Activated T-helper 2 cell treated with anti-CD3 and anti-CD28 coated beads, Interferon-gamma antibody, Interleukin-2, Interleukin-4, amounts not matched to agents 10 μg/mL and 5 μg/mL and 100 μg/mL, durations not matched to agents 14 hours and 24 hours and 36 hours (primary cell): ENCODE results near the gene C21orf58. TPM values are rescaled to one million over a fixed set of nuclear protein-coding genes. Genes with fewer than 3 reads are reported as not detected.
"Not testable (repeated sequence)": the region's sequence is repeated elsewhere in the genome, so short reads cannot be mapped to it uniquely, and the experiment has no call there.

ENCODE experiments used
- DNase-seq: peaks from one replicate; pipeline ENCODE4 v3.0.0; 2021; ENCODE audit warnings: low spot score
- H3K27ac Mint-ChIP-seq: one replicate; pipeline ENCODE4 v1.8.0; 2021; ENCODE audit warnings: mixed read lengths
- H3K27me3 Mint-ChIP-seq: one replicate; pipeline ENCODE4 v1.8.0; 2021; ENCODE audit warnings: low read depth, mixed read lengths
- H3K36me3 Mint-ChIP-seq: one replicate; pipeline ENCODE4 v1.8.0; 2021; ENCODE audit warnings: low read depth, mixed read lengths
- H3K4me1 Mint-ChIP-seq: one replicate; pipeline ENCODE4 v1.8.0; 2021; ENCODE audit warnings: low read depth, mixed read lengths
- H3K4me3 Mint-ChIP-seq: one replicate; pipeline ENCODE4 v1.8.0; 2021; ENCODE audit warnings: low read depth, mild to moderate bottlenecking, moderate library complexity, mixed read lengths
- H3K9me3 Mint-ChIP-seq: one replicate; pipeline ENCODE4 v1.8.0; 2021; ENCODE audit warnings: mixed read lengths
- intact Hi-C: fragments of 100-400 bp; cut with micrococcal nuclease; formaldehyde crosslinking; loops from one replicate; pipeline ENCODE4 v1.15.1; 2023
- total RNA-seq: library from RNA; stranded (reverse); gene quantifications from 2 replicates; pipeline ENCODE4 v1.2.3, GENCODE V29; 2022

The C21orf58 gene
- total RNA-seq, 1 donor from 2014 or later: 32.8 TPM

DNA sequence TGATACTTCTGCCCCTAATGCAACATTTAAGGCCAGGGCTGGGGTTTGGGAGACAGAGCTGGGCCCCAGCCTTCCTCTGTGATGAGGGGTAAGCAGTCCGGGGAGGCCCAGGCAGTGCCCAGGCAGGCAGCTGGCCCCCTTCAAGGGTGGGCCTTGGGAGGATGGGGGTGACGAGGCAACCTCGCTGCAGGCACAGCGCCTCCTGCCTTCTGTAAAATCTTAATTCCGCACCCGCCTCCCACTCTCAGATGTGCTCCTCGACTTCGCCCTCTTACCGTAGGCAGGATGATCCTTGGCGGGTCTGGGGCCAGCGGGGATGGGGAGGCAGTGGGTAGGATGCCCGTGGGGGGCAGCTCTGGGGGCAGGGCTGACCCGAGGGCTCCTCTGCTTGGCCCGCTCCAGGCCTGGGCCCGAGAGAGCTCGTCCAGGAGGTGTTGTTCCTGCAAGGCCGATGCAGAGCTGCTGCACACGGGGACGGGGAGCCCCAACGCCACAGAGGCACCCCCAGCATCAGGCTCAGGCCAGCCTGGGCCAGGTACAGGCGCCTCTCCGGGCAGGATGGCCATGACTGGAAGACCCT, 9.1 kb downstream of the C21orf58 start:
- no peak overlapping the region for H3K4me3 Mint-ChIP-seq
- intact Hi-C loops: no loop called here
- no peak for DNase-seq
- no peaks in the 10 kb centered on the region for H3K4me1 Mint-ChIP-seq
- no peak overlapping the region for H3K27ac Mint-ChIP-seq
- peaks cover 45% of the 10 kb centered on the region for H3K36me3 Mint-ChIP-seq
- H3K9me3 Mint-ChIP-seq: peaks cover 4% of the 10 kb centered on the region
- no peaks in the 10 kb centered on the region for H3K27me3 Mint-ChIP-seq

DNA sequence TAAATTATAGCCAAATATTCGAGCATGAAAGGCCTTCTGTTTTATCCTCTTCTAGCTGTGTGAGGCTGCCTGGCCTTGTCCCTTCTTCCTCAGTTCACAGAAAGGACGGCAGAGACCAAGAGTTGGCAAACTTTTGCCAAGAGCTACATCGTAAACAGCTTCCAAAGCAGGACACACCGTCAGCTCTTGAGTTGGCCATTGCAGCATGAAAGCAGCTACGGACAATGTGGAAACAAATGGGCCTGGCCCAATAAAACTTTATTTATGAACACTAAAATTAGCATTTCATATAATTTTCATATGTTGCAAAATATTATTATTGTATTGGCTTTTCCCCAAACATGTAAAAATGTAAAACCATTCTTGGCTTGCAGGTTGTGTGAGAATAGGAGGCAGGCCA, 10.7 kb downstream of the C21orf58 start:
- intact Hi-C loops: no loop called here
- no peak overlapping the region for H3K27ac Mint-ChIP-seq
- DNase-seq: no peak
- H3K36me3 Mint-ChIP-seq: peaks cover 43% of the 10 kb centered on the region
- H3K9me3 Mint-ChIP-seq: peaks cover 4% of the 10 kb centered on the region
- H3K27me3 Mint-ChIP-seq: no peaks in the 10 kb centered on the region
- no peaks in the 10 kb centered on the region for H3K4me1 Mint-ChIP-seq
- no peak overlapping the region for H3K4me3 Mint-ChIP-seq

DNA sequence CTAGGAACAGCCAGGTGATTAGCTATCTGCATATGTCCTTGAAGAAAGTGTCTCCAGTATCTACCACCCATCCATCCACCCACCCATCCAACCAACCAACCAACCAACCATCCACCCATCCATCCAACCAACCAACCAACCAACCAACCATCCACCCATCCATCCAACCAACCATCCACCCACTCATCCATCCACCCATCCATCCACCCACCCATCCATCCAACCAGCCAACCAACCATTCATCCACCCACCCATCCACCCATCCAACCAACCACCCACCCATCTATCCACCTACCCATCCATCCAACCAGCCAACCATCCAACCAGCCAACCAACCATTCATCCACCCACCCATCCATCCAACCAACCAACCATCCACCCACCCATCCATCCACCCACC, 12.1 kb downstream of the C21orf58 start:
- peaks cover 4% of the 10 kb centered on the region for H3K9me3 Mint-ChIP-seq
- H3K36me3 Mint-ChIP-seq: peaks cover 52% of the 10 kb centered on the region
- H3K27me3 Mint-ChIP-seq: no peaks in the 10 kb centered on the region
- no peak overlapping the region for H3K4me3 Mint-ChIP-seq
- DNase-seq: no peak
- H3K4me1 Mint-ChIP-seq: no peaks in the 10 kb centered on the region
- intact Hi-C loops: no loop called here
- H3K27ac Mint-ChIP-seq: no peak overlapping the region

DNA sequence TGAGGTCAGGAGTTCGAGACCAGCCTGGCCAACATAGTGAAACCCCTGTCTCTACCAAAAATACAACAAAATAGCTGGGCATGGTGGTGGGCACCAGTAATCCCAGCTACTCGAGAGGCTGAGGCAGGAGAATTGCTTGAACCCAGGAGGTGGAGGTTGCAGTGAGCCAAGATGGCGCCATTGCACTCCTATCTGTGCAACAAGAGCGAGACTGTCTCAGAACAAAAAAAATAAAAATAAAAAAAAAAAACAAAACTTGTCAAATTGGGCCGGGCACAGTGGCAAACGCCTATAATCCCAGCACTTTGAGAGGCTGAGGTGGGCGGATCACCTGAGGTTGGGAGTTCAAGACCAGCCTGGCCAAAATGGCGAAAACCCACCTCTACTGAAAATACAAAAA, 13.4 kb downstream of the C21orf58 start:
- intact Hi-C loops, H3K27me3 Mint-ChIP-seq, H3K4me1 Mint-ChIP-seq: not testable (repeated sequence)

DNA sequence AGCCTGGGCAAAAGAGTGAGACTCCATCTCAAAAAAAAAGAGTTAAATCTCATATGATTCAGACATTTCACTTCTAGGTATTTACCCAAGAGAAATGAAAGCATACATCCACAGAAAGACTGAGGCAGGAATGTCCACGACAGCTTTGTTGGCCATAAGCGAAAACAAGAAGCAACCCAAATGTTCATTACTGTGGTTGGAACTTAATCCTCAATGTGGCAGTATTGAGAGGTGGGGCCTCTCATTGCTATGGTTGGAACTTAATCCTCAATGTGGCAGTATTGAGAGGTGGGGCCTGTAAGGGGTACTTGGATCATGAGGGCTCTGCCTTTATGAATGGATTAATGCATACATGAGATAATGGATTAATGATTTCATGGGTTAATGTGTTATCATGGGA, 15.2 kb downstream of the C21orf58 start:
- intact Hi-C loops: no loop called here
- no peaks in the 10 kb centered on the region for H3K27me3 Mint-ChIP-seq
- DNase-seq: no peak
- no peak overlapping the region for H3K4me3 Mint-ChIP-seq
- peaks cover 4% of the 10 kb centered on the region for H3K9me3 Mint-ChIP-seq
- H3K27ac Mint-ChIP-seq: no peak overlapping the region
- no peaks in the 10 kb centered on the region for H3K4me1 Mint-ChIP-seq
- peaks cover 50% of the 10 kb centered on the region for H3K36me3 Mint-ChIP-seq

More for the DNA sequence above, 13.4 kb downstream of the C21orf58 start:
- not testable (repeated sequence) for H3K27ac Mint-ChIP-seq, H3K4me3 Mint-ChIP-seq, H3K9me3 Mint-ChIP-seq, DNase-seq
- peaks cover 48% of the 10 kb centered on the region for H3K36me3 Mint-ChIP-seq

DNA sequence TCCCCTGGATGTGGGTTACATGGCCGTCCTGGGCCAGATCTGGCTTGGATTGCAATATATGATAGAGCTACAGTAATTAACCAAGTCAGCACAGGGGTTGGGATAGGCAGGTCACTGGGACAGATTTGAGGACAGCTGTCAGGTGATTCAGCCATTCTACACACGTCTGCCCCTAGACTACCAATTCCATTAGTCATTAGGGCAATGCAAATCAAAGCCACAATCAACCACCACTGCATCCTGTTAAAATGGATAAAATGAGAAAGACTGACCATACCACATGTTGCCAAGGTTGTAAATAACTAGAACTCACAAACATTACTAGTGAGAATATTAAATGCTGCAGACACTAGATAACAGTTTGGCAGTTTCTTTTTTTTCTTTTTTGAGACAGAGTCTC, 16.0 kb downstream of the C21orf58 start:
- intact Hi-C loops: no loop called here
- DNase-seq: no peak
- no peak overlapping the region for H3K4me3 Mint-ChIP-seq
- H3K27ac Mint-ChIP-seq: no peak overlapping the region
- peaks cover 1% of the 10 kb centered on the region for H3K9me3 Mint-ChIP-seq
- H3K4me1 Mint-ChIP-seq: no peaks in the 10 kb centered on the region
- H3K27me3 Mint-ChIP-seq: no peaks in the 10 kb centered on the region
- peaks cover 48% of the 10 kb centered on the region for H3K36me3 Mint-ChIP-seq

DNA sequence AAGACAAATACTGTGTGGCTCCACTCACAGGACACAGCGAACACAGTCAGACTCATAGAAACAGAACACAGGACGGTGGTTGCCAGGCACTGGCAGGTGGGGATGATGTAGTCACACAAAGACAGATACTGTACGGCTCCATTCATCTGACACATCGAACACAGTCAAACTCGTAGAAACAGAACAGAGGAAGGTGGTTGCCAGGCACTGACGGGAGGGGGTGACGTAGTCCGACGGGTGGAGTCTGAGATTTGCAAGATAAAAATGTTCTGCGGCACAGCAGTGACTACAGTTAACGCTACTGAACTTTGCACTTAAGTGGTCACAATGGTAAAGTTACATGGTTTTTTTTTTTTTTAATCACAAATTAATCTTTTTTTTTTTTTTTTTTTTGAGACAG, 18.7 kb downstream of the C21orf58 start:
- H3K27me3 Mint-ChIP-seq: no peaks in the 10 kb centered on the region
- H3K27ac Mint-ChIP-seq: no peak overlapping the region
- DNase-seq: no peak
- H3K9me3 Mint-ChIP-seq: no peaks in the 10 kb centered on the region
- no peaks in the 10 kb centered on the region for H3K4me1 Mint-ChIP-seq
- H3K4me3 Mint-ChIP-seq: no peak overlapping the region
- intact Hi-C loops: no loop called here
- peaks cover 48% of the 10 kb centered on the region for H3K36me3 Mint-ChIP-seq

DNA sequence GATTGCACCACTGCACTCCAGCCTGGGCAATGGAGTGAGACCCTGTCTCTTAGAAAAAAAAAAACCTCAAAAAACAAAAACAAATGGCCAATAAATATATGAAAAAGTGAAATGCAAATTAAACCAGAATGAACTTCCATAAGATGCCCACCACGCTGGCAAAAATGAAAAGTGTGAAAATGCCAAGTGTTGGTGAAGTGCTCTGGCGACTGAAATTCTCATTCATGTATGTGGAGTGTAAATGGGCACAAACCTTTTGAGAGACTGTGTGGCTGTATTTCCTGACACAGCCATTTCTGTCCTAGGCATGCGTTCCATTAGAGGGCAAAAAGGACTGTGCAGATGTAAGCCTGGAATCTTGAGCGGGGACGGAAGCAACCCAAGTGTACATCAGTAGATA, 19.2 kb downstream of the C21orf58 start:
- Mint-ChIP-seq H3K36me3 (peaks cover 50% of the 10 kb centered on the region), H3K27me3 (no peaks in the 10 kb centered on the region)

DNA sequence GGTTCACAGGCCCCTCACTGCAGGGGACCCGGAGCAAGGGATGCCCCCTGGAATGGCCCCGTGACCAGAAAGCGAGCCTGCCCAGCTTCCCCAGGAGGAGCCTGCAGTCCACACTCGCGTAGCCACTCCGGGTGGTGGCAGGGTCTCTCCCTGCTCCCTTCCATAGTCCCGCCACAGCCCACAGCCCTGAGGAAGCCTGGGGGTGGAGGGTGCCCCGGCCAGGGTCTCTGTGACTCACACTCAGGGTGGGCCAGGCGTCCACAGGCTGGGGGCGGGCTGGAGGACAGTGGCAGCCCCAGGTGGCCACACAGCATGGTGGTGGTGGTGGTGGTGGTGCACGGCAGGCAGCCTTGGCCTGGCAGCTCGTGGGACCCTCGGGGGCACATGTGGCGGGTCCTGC, 21.9 kb downstream of the C21orf58 start:
- Mint-ChIP-seq H3K27me3 (no peaks in the 10 kb centered on the region), H3K4me3 (no peak overlapping the region), H3K36me3 (peaks cover 50% of the 10 kb centered on the region), H3K4me1 (peaks cover 2% of the 10 kb centered on the region), H3K27ac (no peak overlapping the region), H3K9me3 (no peaks in the 10 kb centered on the region)
- DNase-seq: no peak
- intact Hi-C loops: no loop called here

More for the DNA sequence above, 19.2 kb downstream of the C21orf58 start:
- Mint-ChIP-seq H3K4me1 (no peaks in the 10 kb centered on the region), H3K9me3 (no peaks in the 10 kb centered on the region), H3K4me3 (no peak overlapping the region), H3K27ac (no peak overlapping the region)
- no peak for DNase-seq
- intact Hi-C loops: no loop called here

DNA sequence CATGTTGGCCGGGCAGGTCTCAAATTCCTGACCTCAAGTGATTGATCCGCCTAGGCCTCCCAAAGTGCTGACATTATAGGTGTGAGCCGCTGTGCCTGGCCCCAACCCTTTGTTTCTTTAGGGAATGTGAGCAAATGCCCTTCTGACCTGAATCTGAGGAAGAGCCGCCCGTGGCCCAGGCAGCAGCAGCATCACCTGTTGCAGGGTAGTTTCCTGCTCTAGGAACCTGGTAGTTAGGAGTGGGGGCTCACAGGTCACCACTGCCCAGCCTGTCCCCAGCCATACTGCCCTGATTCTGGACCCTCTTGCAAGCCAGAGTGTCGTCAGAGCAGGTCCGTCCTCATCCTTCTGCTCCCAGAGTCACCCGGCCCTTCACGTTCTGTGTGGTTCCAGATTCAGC, 24.5 kb downstream of the C21orf58 start:
- intact Hi-C loops: no loop called here
- Mint-ChIP-seq H3K27ac (no peak overlapping the region), H3K9me3 (no peaks in the 10 kb centered on the region), H3K4me1 (peaks cover 5% of the 10 kb centered on the region), H3K4me3 (no peak overlapping the region), H3K36me3 (peaks cover 44% of the 10 kb centered on the region), H3K27me3 (no peaks in the 10 kb centered on the region)
- no peak for DNase-seq

DNA sequence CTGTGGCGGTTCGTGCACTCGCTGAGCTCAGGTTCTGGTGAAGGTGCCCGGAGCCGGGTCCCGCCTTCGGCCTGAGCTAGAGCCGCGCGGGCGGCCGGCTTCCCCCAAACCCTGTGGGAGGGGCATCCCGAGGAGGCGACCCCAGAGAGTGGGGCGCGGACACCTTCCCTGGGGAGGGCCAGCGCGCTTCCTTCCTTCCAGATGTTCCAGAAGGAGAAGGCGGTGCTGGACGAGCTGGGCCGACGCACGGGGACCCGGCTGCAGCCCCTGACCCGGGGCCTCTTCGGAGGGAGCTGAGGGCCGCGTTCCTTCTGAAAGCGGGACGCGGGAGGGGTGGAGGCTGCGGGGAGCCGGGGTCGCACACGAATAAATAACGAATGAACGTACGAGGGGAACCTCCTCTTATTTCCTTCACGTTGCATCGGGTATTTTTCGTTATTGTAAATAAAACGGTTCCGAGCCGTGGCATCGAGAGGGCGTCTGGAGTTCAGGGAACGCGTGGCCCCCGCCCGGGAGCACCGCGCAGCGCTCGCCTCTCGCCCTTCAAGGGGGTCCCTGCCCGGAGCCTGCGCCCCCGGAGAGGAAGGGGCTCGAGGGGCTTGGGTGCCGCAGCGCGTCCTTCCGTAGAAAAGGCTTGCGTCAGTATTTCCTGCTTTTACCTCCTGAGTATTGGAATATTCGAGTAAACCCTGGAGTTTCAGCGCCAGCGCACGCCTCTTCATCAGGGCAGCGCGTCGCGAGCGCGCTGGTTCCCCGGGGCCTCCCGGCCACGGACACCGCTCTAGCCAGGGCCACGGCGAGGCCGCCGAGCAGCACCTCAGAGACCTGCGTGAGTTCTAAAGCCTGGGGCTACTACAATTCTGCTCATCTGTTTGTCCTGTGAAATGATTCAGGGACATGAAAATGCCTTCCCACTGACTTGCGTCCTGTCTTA, 26.1 kb downstream of the C21orf58 start:
- Mint-ChIP-seq H3K4me3 (peak overlapping the region; percentile 47), H3K36me3 (peaks cover 38% of the 10 kb centered on the region), H3K4me1 (peaks cover 5% of the 10 kb centered on the region), H3K27ac (peak overlapping the region; percentile 57), H3K27me3 (no peaks in the 10 kb centered on the region), H3K9me3 (no peaks in the 10 kb centered on the region)
- intact Hi-C loops: no loop called here
- no peak for DNase-seq

DNA sequence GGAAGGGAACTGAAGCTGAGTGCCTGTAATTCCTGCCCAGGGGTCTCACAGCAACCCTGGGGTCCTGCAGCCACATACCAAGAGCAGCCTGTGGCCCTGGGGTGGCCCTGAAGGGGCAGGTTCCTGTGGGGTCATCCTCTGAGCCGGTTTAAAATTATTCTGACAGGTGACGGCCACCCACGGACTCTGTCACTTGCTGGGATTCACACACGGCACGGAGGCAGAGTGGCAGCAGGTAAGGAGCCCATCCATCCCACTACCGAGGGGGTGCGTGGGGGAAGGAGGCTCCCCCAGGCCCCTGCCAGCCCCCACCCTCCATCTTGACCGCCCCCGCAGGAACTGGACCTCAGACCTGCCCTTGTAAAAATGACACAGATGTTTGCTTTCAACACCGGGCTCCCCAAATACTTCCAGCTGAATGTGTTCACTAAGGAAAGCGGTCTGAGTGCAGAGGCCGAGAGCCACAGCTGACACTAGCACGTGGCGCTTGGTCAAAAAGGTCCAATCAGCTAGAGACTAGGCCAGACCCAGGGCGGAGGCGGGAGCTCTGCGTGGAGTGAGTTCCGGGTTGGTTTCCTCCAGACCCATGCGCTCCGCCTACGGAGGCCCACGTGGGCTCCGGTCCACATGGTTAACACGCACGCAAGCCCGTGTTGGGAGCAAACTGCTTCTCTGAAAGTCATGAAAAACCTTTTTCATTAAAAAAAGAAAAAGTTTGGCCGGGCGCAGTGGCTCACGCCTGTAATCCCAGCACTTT, 27.5 kb downstream of the C21orf58 start:
- Mint-ChIP-seq H3K36me3 (peaks cover 48% of the 10 kb centered on the region), H3K4me3 (peak overlapping the region; percentile 37), H3K27ac (peak overlapping the region; percentile 76), H3K27me3 (no peaks in the 10 kb centered on the region), H3K4me1 (peaks cover 8% of the 10 kb centered on the region), H3K9me3 (no peaks in the 10 kb centered on the region)
- DNase-seq: peak; percentile 64
- intact Hi-C loops: loop anchor here (1.0 kb wide), 1 partner anchor 10 kb away; the partner anchor contains the start of gene YBEY
